H1 (cell line): ENCODE results near the gene CACNA2D3. TPM values are rescaled to one million over a fixed set of nuclear protein-coding genes. Genes with fewer than 3 reads are reported as not detected.

ENCODE experiments used
- CTCF ChIA-PET: fragments of 300-600 bp; sonication (Branson Sonifier 250); formaldehyde crosslinking; loops from one replicate; lab custom pipeline; 2021; ENCODE audit not compliant: partially characterized antibody; lab: Charles Lee
- POLR2A ChIA-PET: fragments of 300-600 bp; sonication (Branson Sonifier 250); formaldehyde crosslinking; loops from one replicate; lab custom pipeline; 2021; ENCODE audit warnings: inconsistent platforms; ENCODE audit not compliant: partially characterized antibody; lab: Charles Lee
- DNase-seq, 2 experiments: peaks; one replicate each; pipeline versions ENCODE4 v3.0.0 to v3.0.0-alpha.2; 2010 to 2022; ENCODE audit warnings: low spot score in 2 of 2, low read depth in 1 of 2, mixed read lengths in 1 of 2
- FAIRE-seq: peaks from 2 replicates; lab custom pipeline; 2011; peaks lifted over from hg19 to GRCh38; lab: Jason Lieb, UNC
- H2AFZ ChIP-seq: 2 replicates; pipeline ENCODE4 v1.8.1; 2012; ENCODE audit warnings: low read length, inconsistent platforms
- H2AK5ac ChIP-seq: 2 replicates; pipeline ENCODE4 v1.6.1; 2013; ENCODE audit warnings: low read depth, low read length
- H2BK120ac ChIP-seq: replicated peaks from 2 replicates; pipeline ENCODE3; 2013; ENCODE audit warnings: low read depth, low read length, inconsistent platforms
- H2BK12ac ChIP-seq: 2 replicates; pipeline ENCODE4 v1.6.1; 2013; ENCODE audit warnings: low read depth, low read length
- H2BK15ac ChIP-seq: 2 replicates; pipeline ENCODE4 v1.6.1; 2013; ENCODE audit warnings: low read length
- H2BK20ac ChIP-seq: 2 replicates; pipeline ENCODE4 v1.6.1; 2013; ENCODE audit warnings: low read length
- H2BK5ac ChIP-seq: 2 replicates; pipeline ENCODE4 v1.6.1; 2013; ENCODE audit warnings: low read depth, low read length
- H3K14ac ChIP-seq: 2 replicates; pipeline ENCODE4 v1.6.1; 2013; ENCODE audit warnings: inconsistent platforms; ENCODE audit not compliant: insufficient read length
- H3K18ac ChIP-seq: 2 replicates; pipeline ENCODE4 v1.6.1; 2013; ENCODE audit warnings: low read length; ENCODE audit errors: extremely low read depth
- H3K23ac ChIP-seq: 2 replicates; pipeline ENCODE4 v1.6.1; 2013; ENCODE audit warnings: inconsistent platforms; ENCODE audit not compliant: insufficient read length
- H3K23me2 ChIP-seq: 2 replicates; pipeline ENCODE4 v1.6.1; 2013; ENCODE audit warnings: low read depth, low read length
- H3K27ac ChIP-seq: 2 replicates; pipeline ENCODE4 v1.6.1; 2011; ENCODE audit warnings: low read depth, low read length, inconsistent platforms
- H3K27me3 ChIP-seq, 4 experiments: replicated peaks in 1 of 4; 1 replicate in 1 of 4; 2 replicates in 3 of 4; pipeline versions ENCODE4 v1.6.1 to v1.8.1; 2011 to 2013; ENCODE audit warnings: low read length in 3 of 4, mild to moderate bottlenecking in 3 of 4, inconsistent platforms in 2 of 4, mixed read lengths in 2 of 4, moderate library complexity in 1 of 4; ENCODE audit not compliant: control insufficient read depth in 3 of 4, insufficient read depth in 3 of 4; ENCODE audit errors: extremely low read depth in 1 of 4
- H3K36me3 ChIP-seq, 4 experiments: 2 replicates each; pipeline versions ENCODE4 v1.6.1 to v1.8.1; 2011 to 2013; ENCODE audit warnings: mild to moderate bottlenecking in 4 of 4, low read length in 3 of 4, moderate library complexity in 2 of 4, control low read depth in 1 of 4, inconsistent platforms in 1 of 4; ENCODE audit not compliant: insufficient read depth in 4 of 4, control insufficient read depth in 2 of 4
- H3K4ac ChIP-seq: replicated peaks from 2 replicates; pipeline ENCODE3; 2013; ENCODE audit warnings: low read length, low read depth, mixed read lengths, inconsistent platforms; ENCODE audit not compliant: insufficient read length
- H3K4me1 ChIP-seq, 4 experiments: replicated peaks in 1 of 4; 1 replicate in 1 of 4; 2 replicates in 3 of 4; pipeline versions ENCODE4 v1.6.1 to v1.8.1; 2011 to 2013; ENCODE audit warnings: low read length in 3 of 4, inconsistent platforms in 2 of 4, mixed read lengths in 1 of 4; ENCODE audit not compliant: insufficient read depth in 4 of 4, control insufficient read depth in 3 of 4
- H3K4me2 ChIP-seq, 2 experiments: 2 replicates each; pipeline versions ENCODE4 v1.6.1 to v1.8.1; 2011 to 2013; ENCODE audit warnings: low read depth in 2 of 2, low read length in 2 of 2, control low read depth in 1 of 2, inconsistent platforms in 1 of 2, mild to moderate bottlenecking in 1 of 2; ENCODE audit not compliant: insufficient read depth in 1 of 2
- H3K4me3 ChIP-seq, 4 experiments: fragments of 200-600, 300-600 bp in 1 of 4; sonication (generic), shearing (Covaris generic), sonication (Bioruptor Twin) in 1 of 4; 2 replicates each; pipeline versions ENCODE4 v1.5.1 to v1.8.1; 2011 to 2016; ENCODE audit warnings: low read length in 4 of 4, low read depth in 3 of 4, control low read depth in 2 of 4, inconsistent platforms in 2 of 4, mild to moderate bottlenecking in 2 of 4, mixed read lengths in 1 of 4, moderate library complexity in 1 of 4; ENCODE audit not compliant: insufficient read depth in 2 of 4; ENCODE audit errors: extremely low read depth in 1 of 4
- H3K56ac ChIP-seq: replicated peaks from 2 replicates; pipeline ENCODE3; 2013; ENCODE audit warnings: low read depth, mild to moderate bottlenecking, mixed read lengths, low read length, inconsistent platforms; ENCODE audit not compliant: insufficient read length
- H3K79me1 ChIP-seq: 2 replicates; pipeline ENCODE4 v1.6.1; 2013; ENCODE audit warnings: low read depth, low read length, control low read depth
- H3K79me2 ChIP-seq, 2 experiments: 2 replicates each; pipeline versions ENCODE4 v1.6.1 to v1.8.1; 2012 to 2013; ENCODE audit warnings: low read length in 2 of 2, mild to moderate bottlenecking in 2 of 2, inconsistent platforms in 1 of 2; ENCODE audit not compliant: insufficient read depth in 2 of 2, control insufficient read depth in 1 of 2
- H3K9ac ChIP-seq, 4 experiments: replicated peaks in 1 of 4; 1 replicate in 1 of 4; 2 replicates in 3 of 4; pipeline versions ENCODE4 v1.6.1 to v1.8.1; 2011 to 2013; ENCODE audit warnings: low read depth in 3 of 4, low read length in 3 of 4, control low read depth in 2 of 4, mild to moderate bottlenecking in 2 of 4, moderate library complexity in 2 of 4, inconsistent platforms in 1 of 4; ENCODE audit errors: extremely low read depth in 1 of 4
- H3K9me3 ChIP-seq, 2 experiments: 2 replicates each; pipeline versions ENCODE4 v1.6.1 to v1.8.1; 2012 to 2013; ENCODE audit warnings: mild to moderate bottlenecking in 2 of 2, moderate library complexity in 2 of 2, control low read depth in 1 of 2, inconsistent platforms in 1 of 2, low read depth in 1 of 2, low read length in 1 of 2, mixed read lengths in 1 of 2; ENCODE audit not compliant: insufficient read depth in 2 of 2
- H4K20me1 ChIP-seq, 2 experiments: replicated peaks in 1 of 2; 2 replicates each; pipeline versions ENCODE3 to v1.8.1; 2011 to 2013; ENCODE audit warnings: inconsistent platforms in 2 of 2, low read length in 2 of 2, mild to moderate bottlenecking in 1 of 2; ENCODE audit not compliant: insufficient read depth in 2 of 2, control insufficient read depth in 1 of 2
- H4K5ac ChIP-seq: 2 replicates; pipeline ENCODE4 v1.6.1; 2013; ENCODE audit warnings: low read length, low read depth, mixed read lengths, inconsistent platforms; ENCODE audit not compliant: insufficient read length
- H4K8ac ChIP-seq: 2 replicates; pipeline ENCODE4 v1.8.0; 2013; ENCODE audit warnings: mild to moderate bottlenecking, moderate library complexity, low read length, inconsistent platforms; ENCODE audit not compliant: insufficient read depth; ENCODE audit errors: extremely low read depth
- H4K91ac ChIP-seq: replicated peaks from 2 replicates; pipeline ENCODE3; 2013; ENCODE audit warnings: low read length, mixed read lengths, inconsistent platforms; ENCODE audit not compliant: insufficient read length
- BCL11A ChIP-seq, 2 experiments: IDR thresholded peaks; one replicate each; pipeline ENCODE4 v1.6.1; 2011; ENCODE audit warnings: low read depth in 2 of 2, low read length in 2 of 2, mild to moderate bottlenecking in 2 of 2
- CREB1 ChIP-seq: IDR thresholded peaks from 2 replicates; pipeline ENCODE4 v1.6.1; 2012; ENCODE audit warnings: inconsistent platforms
- EP300 ChIP-seq, 2 experiments: IDR thresholded peaks; 1 replicate in 1 of 2; 2 replicates in 1 of 2; pipeline ENCODE4 v1.6.1; 2011 to 2012; ENCODE audit warnings: low read depth in 2 of 2, low read length in 2 of 2, mild to moderate bottlenecking in 2 of 2, borderline replicate concordance in 1 of 2, inconsistent platforms in 1 of 2, moderate library complexity in 1 of 2
- FOSL1 ChIP-seq: IDR thresholded peaks from 2 replicates; pipeline ENCODE4 v1.6.1; 2011; ENCODE audit warnings: mild to moderate bottlenecking, low read depth, low read length, moderate library complexity; ENCODE audit not compliant: insufficient read depth
- GTF2F1 ChIP-seq: IDR thresholded peaks from 2 replicates; pipeline ENCODE4 v1.6.1; 2012; ENCODE audit warnings: low read depth, low read length, improper control_type of control experiment, borderline replicate concordance
- HDAC6 ChIP-seq: IDR thresholded peaks from one replicate; pipeline ENCODE4 v1.7.1; 2012; ENCODE audit warnings: low read depth, mild to moderate bottlenecking, inconsistent platforms, low read length, moderate library complexity
- PHF8 ChIP-seq: fragments of 200-600 bp; sonication (generic); conservative IDR thresholded peaks from 2 replicates; pipeline ENCODE4 v1.7.1; 2012; ENCODE audit warnings: low read depth, mild to moderate bottlenecking, inconsistent platforms, low read length, moderate library complexity
- RAD21 ChIP-seq, 2 experiments: IDR thresholded peaks in 1 of 2; conservative IDR thresholded peaks in 1 of 2; 2 replicates each; pipeline ENCODE4 v1.6.1; 2011; ENCODE audit warnings: low read depth in 2 of 2, low read length in 2 of 2, improper control_type of control experiment in 1 of 2, inconsistent platforms in 1 of 2, mild to moderate bottlenecking in 1 of 2, moderate library complexity in 1 of 2
- SP2 ChIP-seq: IDR thresholded peaks from 2 replicates; pipeline ENCODE4 v1.6.1; 2012; ENCODE audit warnings: mild to moderate bottlenecking, low read length, inconsistent platforms
- WGBS, 2 experiments: shearing (Covaris generic) in 1 of 2; methylation state at CpG; one replicate each; pipeline versions ENCODE4 v1.1.6 to v1.1.7; 2013 to 2015; ENCODE audit warnings: low lambda C conversion rate in 2 of 2, mixed read lengths in 2 of 2, inconsistent platforms in 1 of 2, low coverage in 1 of 2, missing lambda C conversion rate in 1 of 2; ENCODE audit not compliant: insufficient replicate concordance in 2 of 2, insufficient coverage in 1 of 2, insufficient read length in 1 of 2; ENCODE audit errors: extremely low coverage in 1 of 2, missing lambda C conversion rate in 1 of 2; 5-methylcytosine and 5-hydroxymethylcytosine counted together
- polyA plus RNA-seq, 7 experiments: library from polyadenylated mRNA; depleted of rRNA in 3 of 7; stranded (reverse) in 5 of 7; unstranded in 2 of 7; fragments of >200 nt in 5 of 7; fragments of 200-250 nt in 2 of 7; gene quantifications; 1 replicate in 5 of 7; 2 replicates in 1 of 7; 4 replicates in 1 of 7; pipeline versions ENCODE4 v1.2.1 to v1.2.3, GENCODE V29; 2011 to 2013; ENCODE audit warnings: missing spikeins in 2 of 7, mixed read lengths in 2 of 7
- total RNA-seq: library from RNA; stranded (reverse); fragmentation: NEBNext Ultra II Directional; extraction: Animal tissue kit (Norgen Biotek cat#: 25700); gene quantifications from 2 replicates; pipeline ENCODE4 v1.2.1, GENCODE V29; 2021
- TF ChIP-seq, protein P1 (sequence below): IDR thresholded peaks from 2 replicates; pipeline ENCODE4 v1.6.1; 2012; ENCODE audit warnings: inconsistent platforms
- TF ChIP-seq, protein P2 (sequence below): IDR thresholded peaks from 2 replicates; pipeline ENCODE4 v1.6.1; 2012; ENCODE audit warnings: inconsistent platforms

The CACNA2D3 gene
- total and polyA plus RNA-seq, 2 of the 8 experiments (the other 6 are each of a cell fraction or from before 2014, with no cell fraction given) = 1.5 to 1.8 TPM

DNA sequence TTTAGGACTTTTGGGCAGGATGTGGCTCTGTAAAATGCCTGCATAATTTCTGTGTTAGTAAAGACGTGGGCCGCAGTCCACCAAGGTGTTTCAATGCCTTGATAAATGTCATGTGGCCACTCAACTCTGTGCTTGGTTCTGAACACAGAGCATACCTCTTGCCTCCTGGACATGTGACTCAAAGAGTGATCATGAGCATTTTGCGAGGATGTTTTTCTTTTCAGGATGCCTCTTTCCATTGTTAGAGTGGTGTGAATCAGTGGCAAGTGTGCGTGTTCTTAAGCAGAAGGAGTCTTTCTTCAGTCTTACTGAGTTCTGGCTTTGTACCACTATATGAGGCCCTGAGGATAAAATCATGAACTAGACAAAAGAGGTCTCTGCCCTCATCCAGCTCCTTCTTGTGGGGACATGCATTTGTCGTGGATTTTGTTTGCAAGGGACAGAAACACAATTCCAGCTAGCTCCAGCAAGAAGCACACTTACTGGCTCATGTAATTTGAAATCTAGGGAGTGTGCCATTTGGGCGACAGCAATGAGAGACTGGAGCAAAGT is 442.1 kb downstream of the CACNA2D3 start:
- Histone ChIP-seq H3K4ac (no peak overlapping the region), H3K18ac (no peak overlapping the region), H2BK120ac (no peak overlapping the region), H3K79me1 (no peaks in the 10 kb centered on the region), H2AFZ (no peak overlapping the region), H3K56ac (no peak overlapping the region), H3K4me3 (no peak overlapping the region), H3K23me2 (no peaks in the 10 kb centered on the region), H4K8ac (no peak overlapping the region), H3K79me2 (no peaks in the 10 kb centered on the region), H2BK15ac (no peak overlapping the region), H3K4me1 (no peaks in the 10 kb centered on the region), H4K5ac (no peak overlapping the region), H2BK20ac (no peak overlapping the region), H3K36me3 (no peaks in the 10 kb centered on the region), H3K27ac (no peak overlapping the region), H2BK5ac (no peak overlapping the region), H3K14ac (no peak overlapping the region), H4K91ac (no peak overlapping the region), H3K4me2 (no peak overlapping the region), H3K23ac (no peak overlapping the region), H4K20me1 (no peaks in the 10 kb centered on the region), H2AK5ac (no peak overlapping the region), H2BK12ac (no peak overlapping the region), H3K27me3 (no peaks in the 10 kb centered on the region), H3K9me3 (no peaks in the 10 kb centered on the region), H3K9ac (no peak overlapping the region)
- 94% methylated on average over 6 of the region's 6 CpGs; no CpG with 5 or more reads in 1 of the 2 experiments for WGBS, 2 experiments
- CTCF ChIA-PET = interaction anchor here (1.0 kb wide), 1 partner anchor 249 kb away, joined by 3 read pairs; no protein-coding TSS in a partner anchor
- FAIRE-seq (no peak), DNase-seq (peak in 1 of 2 experiments; percentile 14)
- POLR2A ChIA-PET = no interaction called here
- TF ChIP-seq EP300 (IDR thresholded peaks at IDR 0.05; ENCODE audit: borderline replicate concordance in 1 of 2, low read depth in 2 of 2, low read length in 2 of 2) (no peak), GTF2F1 (no peak), FOSL1 (no peak), RAD21 (IDR thresholded peaks at IDR 0.05 in 1 of 2, conservative IDR thresholded peaks at IDR 0.05 in 1 of 2; ENCODE audit: low read depth in 2 of 2, low read length in 2 of 2) (no peak), HDAC6 (no peak), BCL11A (IDR thresholded peaks at IDR 0.05; ENCODE audit: low read depth in 2 of 2, low read length in 2 of 2) (no peak), PHF8 (no peak), CREB1 (no peak), SP2 (no peak)
- TF ChIP-seq, protein P1, sequence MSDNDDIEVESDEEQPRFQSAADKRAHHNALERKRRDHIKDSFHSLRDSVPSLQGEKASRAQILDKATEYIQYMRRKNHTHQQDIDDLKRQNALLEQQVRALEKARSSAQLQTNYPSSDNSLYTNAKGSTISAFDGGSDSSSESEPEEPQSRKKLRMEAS = no peak
- TF ChIP-seq, protein P2, sequence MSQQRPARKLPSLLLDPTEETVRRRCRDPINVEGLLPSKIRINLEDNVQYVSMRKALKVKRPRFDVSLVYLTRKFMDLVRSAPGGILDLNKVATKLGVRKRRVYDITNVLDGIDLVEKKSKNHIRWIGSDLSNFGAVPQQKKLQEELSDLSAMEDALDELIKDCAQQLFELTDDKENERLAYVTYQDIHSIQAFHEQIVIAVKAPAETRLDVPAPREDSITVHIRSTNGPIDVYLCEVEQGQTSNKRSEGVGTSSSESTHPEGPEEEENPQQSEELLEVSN = no peak
